Stimulated activated CD8-positive, alpha-beta memory T cell treated with anti-CD3 and anti-CD28 coated beads, Interleukin-15, amount 100 ng/mL, for 48 hours (primary cell): Measurements from ENCODE around the gene AGPAT2.
"Not testable (repeated sequence)": the region's sequence is repeated elsewhere in the genome, so short reads cannot be mapped to it uniquely, and the experiment has no call there.

Source experiments
- DNase-seq, 2 donors: peaks; one replicate each; pipeline ENCODE4 v3.0.0-alpha.2; 2020; ENCODE audit warnings: low read depth in 2 of 2

The AGPAT2 gene

DNA sequence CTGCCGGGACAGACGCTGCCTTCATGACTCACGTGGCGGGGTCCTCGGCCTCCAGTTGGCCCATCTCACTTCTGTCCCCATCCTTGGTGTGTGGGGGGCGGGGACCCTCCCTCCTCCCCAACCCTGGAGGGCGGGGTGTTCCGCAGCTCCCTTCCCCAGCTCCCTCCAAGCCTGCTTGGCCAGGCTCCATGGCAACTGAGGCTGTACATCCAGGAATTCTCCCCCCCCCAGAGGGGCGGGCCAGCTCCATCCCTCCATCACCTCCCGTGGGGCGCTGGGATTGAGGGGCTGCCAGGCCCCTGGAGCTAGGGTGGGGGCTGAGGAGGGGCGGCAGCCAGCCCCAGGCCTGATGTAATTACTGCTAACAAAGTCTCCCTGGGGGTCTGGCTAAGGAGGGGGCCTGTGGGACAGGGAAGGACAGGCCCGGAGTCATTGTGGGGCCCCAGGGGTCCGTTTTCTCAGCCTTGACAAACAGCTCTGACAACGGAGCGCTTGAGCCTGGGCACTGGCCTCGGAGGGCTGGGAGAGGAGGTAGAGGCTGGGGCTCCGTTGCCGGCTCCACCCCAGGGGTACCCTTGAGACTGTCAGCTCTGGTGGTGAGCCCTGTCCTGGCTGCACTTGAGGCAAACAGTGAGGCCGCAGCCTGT lies 33.1 kb upstream of the AGPAT2 start:
- no peak for DNase-seq

GRCh38 chr9:136719195-136719880 lies 32.1 kb upstream of the AGPAT2 start:
- DNase-seq, result no peak

DNA sequence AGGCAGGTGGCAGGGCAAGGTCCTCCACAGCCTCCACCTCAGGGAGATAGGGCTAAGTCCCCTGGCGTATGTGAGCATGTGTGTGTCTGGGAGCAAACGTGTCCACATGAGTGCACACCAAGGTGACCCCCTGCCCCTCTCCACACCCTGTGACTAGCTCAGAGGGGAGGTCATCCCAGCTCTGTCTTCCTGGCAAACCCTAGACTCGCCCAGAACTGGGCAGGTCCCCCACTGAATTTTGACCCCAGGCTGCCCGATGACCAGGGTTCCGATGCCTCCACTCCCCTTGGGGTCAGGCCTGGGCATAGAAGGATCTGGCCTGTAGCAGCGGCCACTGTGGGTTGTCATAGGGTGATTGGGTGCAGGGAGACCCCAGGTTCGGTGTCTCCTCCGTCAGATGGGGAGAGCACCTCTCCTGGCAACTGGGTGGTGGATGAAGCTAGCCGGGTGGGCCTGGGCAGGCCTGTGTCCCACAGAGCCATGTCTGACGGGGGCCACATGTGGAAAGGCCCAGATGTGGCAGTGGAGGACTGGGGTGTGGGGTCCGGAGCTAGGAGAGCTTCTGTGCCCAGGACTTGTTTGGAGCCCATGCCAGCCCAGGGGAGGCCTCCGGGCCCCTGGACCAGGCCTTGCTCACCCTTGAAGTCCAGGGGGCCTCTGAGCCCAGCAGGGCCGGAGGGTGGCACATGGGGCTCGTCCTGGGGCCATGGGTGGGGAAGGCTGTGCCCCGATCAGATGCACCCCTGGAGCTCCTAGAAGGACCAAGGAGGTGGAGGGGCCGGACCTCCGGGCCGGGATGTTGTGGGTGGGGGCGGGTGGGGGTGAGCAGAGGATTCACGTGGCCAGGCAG lies 31.3 kb upstream of the AGPAT2 start:
- no peak for DNase-seq

DNA sequence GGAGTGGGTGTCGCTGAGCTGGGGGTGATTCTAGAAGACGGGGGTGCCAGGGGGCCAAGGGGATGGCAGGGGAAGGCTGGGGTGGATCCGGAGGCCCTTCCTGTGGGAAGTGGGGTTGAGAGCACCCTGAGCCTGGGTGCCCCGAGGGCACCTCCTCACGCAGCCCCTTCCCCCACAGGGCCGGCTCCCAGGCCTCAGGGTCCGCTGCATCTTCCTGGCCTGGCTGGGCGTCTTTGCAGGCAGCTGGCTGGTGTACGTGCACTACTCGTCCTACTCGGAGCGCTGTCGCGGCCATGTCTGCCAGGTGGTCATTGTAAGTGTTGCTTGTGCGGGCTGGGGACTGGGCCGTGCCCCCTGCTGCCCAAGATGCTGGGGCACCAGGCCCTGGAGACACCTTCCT lies 30.1 kb upstream of the AGPAT2 start:
- no peak for DNase-seq

DNA sequence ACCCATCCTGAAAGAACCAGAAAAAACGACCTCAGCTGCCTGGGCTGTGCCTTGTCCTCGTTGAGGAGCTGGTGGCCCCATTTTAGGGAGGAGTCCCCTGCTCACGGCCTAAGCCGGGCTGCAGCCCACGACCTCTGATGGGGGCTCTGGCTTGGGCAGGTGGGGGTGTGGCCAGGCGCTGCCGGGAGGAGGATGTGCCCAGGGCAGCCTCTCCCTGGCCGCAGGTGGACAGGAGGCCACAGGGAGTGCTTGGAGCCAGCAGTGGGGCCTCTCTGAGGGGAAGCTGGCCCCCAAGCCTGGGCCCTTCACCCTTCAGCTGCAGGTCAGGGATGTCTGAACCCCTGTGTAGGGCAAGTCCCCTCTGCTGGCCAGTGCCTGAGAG lies 27.6 kb upstream of the AGPAT2 start:
- DNase-seq, result no peak

GRCh38 chr9:136714096-136714892 lies 27.0 kb upstream of the AGPAT2 start:
- no peak for DNase-seq

GRCh38 chr9:136713550-136713949 lies 26.3 kb upstream of the AGPAT2 start:
- no peak for DNase-seq

DNA sequence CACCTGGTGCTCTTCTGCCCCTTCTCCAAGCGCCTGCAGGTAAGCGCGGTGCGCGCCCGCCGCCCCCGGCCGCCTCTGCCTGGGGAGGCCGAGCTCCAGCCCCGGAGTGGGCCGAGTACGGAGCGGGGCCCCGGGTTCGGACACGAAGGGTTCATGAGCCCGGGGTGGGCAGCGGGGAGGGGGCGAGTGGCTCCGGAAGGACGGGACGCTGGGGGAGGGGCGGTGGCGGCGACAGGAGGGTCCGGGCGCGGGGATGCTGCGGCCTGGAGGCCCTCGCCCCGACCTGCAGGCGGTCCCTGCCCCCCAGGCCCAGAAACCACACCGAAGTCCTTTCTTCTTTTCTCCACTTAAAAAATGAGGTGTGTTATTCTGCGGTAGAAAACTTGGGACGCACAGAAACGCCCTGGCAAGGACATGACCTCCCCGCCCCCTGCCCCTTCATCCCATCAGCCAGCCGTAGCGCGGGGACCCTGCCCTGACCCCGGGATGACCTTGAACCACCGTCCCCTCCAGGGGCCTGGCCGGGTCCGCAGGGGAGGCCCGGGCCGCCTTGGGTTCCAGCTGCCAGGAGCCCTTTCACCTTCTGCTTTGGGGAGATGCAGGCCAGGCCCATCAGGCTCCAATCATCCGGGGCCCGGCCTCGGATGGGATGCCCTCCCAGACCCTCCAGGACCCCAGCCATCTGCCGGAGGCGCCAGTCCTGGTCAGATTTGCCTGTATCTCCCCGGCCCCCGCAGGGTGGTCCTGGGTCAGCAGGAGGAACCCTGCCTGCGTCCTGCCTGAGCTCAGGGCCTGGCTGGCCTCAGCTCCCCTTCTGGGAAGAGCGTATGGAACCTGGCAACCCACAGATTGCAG lies 25.7 kb upstream of the AGPAT2 start:
- no peak for DNase-seq

- no peak for DNase-seq
Measured at GRCh38 chr9:136711751-136712689, 24.8 kb upstream of the AGPAT2 start, which contains the start of gene DIPK1B. DIPK1B (plus strand) TSS chr9:136712572; CDS start chr9:136712666, 94 bp downstream.

DNA sequence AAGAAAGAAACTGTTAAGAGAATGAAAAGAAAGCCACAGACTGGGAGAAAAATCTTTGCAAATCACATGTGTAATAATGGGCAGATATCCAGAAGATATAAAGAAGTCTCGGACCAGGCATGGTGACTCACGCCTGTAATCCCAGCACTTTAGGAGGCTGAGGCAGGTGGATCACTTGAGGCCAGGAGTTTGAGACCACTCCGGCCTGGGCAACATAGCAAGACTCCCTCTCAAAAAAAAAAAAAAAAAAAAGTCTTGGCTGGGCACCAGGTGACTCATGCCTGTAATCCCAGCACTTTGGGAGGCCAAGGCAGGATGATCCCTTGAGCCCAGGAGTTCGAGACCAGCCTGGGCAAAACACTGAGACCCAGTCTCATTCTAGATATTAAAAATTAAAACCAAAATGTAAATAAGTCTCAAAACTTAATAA lies 24.0 kb upstream of the AGPAT2 start:
- not testable (repeated sequence) for DNase-seq

GRCh38 chr9:136710543-136710942 lies 23.3 kb upstream of the AGPAT2 start:
- DNase-seq, result no peak

- no peak for DNase-seq
Measured at GRCh38 chr9:136709454-136710109, 22.3 kb upstream of the AGPAT2 start.

DNA sequence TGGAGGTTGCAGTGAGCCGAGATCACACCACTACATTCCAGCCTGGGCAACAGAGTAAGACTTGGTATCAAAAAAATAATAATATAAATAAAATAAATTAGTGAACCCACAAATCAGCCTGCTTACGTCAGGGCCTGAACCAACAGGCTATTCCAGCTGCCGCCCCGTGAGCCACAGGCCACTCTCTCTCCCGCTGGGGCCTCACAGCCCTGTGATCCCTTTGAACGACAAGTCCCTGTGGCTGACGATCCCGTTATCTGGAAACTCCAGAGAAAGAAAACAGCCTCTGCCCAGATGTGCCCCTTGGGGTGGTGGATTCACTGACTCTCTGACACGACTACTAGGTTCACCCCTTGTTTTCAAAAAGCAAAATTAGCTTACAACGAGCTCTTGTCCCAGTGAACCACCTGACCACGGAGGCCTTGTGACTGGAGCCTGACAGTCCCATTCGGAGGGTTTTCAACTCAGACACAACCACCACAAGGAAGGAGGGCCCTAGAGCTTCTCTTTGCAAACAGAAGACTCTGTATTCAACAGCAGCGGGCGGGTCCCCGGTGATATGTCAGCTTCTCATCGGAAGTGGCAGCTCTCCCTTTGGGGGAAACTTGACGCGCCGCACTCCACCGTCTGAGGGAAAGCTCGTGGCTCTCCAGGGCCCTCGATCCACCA lies 20.7 kb upstream of the AGPAT2 start:
- no peak for DNase-seq

DNA sequence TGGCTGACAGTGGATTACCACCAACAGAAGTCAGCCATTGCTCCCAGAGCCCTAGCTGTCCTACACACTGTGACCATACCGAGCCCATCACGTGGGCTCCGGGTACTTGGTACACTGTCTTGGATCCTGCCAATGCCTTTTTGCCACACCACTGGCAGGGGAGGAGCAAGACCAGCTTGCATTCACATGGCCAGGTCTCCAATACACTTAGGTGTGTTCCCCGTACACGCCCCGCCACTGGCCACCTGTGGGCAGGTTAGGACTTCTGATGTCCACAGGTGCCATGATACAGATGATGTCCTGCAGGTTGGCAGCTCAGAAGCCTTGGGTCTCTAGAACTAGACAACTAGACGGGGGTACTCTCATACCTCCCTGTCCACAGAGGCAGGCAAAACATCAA lies 19.8 kb upstream of the AGPAT2 start:
- DNase-seq, result no peak

GRCh38 chr9:136705564-136705963 lies 18.3 kb upstream of the AGPAT2 start:
- DNase-seq, result no peak

DNA sequence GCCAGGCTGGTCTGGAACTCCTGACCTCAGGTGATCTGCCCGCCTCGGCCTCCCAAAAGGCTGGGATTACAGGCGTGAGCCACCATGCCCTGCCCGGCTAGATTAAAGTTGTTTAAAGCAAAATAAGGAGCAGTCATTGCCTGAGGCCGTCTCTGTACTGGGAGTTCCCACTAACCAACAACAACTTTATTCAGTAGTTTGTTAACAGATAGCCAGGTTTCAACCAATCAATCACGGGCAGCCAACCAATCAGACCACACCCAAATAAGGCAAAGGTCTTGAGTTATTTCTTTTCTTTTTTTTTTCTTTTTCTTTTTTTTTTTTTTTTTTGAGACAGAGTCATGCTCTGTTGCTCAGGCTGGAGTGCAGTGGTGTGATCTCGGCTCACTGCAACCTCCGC lies 17.5 kb upstream of the AGPAT2 start:
- DNase-seq, result not testable (repeated sequence)

GRCh38 chr9:136703276-136703860 lies 16.1 kb upstream of the AGPAT2 start:
- DNase-seq, result no peak

GRCh38 chr9:136701668-136702053 lies 14.4 kb upstream of the AGPAT2 start:
- no peak for DNase-seq
